PC-3 (cell line): ENCODE measurements around the gene FKBP9.

ENCODE experiments used
- CTCF ChIP-seq: fragments of 300-600 bp; sonication (generic); conservative IDR thresholded peaks from 2 replicates; pipeline ENCODE4 v1.5.1; 2017; ENCODE audit warnings: antibody characterized with exemption, low read depth, mild to moderate bottlenecking, low read length
- EZH2 ChIP-seq: fragments of 300-600 bp; sonication (generic); IDR thresholded peaks from one replicate; pipeline ENCODE4 v1.6.1; 2017; ENCODE audit warnings: antibody characterized with exemption, mild to moderate bottlenecking, low read length; ENCODE audit not compliant: unreplicated experiment

DNA sequence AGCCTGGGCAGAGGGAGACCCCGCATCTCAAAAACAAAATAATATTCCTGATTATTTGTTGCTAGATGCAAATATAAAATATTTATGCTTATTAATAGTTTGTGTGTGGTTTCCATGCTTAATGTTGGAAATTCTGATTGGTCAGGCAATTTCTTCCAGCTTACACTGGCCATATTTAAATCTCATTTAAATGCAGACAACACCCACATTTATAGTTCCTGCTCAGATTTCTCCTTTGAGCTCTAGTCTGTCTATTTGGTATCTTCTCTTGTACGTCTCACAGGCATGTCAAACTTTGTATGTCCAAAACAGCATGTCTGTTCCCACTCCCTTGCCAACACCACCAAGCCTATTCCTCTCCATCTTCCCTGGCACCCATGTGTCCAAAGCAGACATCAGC, 52.5 kb downstream of the FKBP9 start:
- no peak for TF ChIP-seq CTCF
- TF ChIP-seq EZH2 = no peak
